ENCODE measurements around the gene ERI3.

ERI3 gene

DNA sequence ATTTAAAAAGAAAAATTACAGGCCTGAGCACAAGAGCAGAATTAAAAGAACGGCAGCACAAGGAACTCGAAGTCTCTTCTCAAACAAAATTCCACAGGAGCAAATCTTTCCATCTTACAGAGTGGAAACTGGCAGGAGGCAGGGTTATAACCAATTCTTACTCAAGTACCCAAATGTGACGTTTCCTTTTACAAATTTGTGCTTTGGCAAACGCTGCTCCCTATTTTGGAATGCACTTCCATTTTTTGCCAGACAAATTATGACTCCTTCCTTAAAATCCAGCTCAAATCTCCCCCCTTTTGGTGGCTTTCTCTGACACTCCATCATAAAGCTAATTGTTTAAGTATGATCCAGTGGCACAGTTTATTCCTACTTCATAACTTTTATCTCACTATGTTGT, 7.8 kb downstream of the ERI3 start:
- DNase-seq = no peak

DNA sequence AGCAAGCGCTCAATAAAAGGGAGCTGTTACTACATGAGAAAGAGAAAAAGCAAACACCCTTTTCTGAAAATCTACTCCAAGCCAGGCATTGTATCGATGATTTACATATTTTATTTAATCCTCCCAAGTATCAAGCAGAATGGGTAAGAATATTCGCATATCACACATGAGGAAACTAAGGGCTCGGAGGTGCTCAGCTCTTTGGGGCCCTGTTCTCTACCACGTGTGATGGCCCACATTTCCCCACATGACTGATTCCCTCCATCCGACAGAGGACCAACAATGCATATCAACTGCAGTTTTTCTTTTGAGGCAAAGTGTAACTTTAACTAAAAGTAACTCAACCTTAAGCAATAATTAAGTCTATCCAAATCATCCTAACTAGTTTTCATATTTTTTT, 8.2 kb downstream of the ERI3 start:
- DNase-seq = no peak

DNA sequence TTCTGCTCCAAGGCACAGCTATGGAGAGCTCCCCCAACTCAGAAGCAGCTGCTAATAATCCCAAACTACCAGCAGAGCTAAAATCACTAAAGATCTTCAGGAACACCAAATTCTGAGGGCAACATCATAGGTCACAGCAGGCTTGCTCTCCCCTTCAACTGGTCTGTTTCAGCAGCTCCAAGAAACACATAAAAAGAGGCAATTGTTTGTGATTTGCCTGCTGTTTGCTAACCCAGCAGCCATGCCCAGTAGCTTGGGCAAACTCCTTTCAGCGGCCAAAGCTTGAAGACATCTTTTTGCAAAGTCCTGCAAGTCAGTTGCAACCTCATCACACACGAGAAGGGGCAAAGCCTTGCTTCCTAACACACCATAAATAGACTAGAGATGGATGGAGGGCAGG, 8.9 kb downstream of the ERI3 start:
- no peak for DNase-seq

DNA sequence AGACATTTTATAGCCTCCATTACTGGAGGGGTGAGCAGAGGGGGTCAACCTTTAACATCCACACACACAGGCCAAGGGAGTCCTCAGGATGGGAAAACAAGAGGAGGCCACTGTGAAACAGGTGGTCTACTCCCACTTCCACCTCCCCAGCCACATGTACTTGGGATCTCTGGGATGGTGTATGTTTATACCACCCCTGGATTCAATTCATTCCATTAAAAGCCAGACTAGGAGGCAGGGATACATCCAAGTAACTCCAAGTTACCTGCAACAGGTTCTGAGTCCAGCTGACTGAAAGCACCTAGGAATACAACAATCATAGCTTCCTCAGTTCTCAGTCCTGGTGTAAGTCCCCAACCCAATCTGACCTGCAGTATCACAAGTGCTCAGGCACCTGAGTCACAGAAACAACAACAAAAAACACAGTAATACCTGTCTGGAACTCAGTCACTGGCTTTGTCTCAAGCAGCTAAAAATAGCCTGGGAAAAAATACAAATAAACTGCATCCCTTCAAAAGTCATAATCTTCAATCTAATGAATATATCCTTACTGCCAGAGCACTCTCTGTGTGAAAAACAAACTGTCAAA, 9.8 kb downstream of the ERI3 start:
- no peak for DNase-seq

DNA sequence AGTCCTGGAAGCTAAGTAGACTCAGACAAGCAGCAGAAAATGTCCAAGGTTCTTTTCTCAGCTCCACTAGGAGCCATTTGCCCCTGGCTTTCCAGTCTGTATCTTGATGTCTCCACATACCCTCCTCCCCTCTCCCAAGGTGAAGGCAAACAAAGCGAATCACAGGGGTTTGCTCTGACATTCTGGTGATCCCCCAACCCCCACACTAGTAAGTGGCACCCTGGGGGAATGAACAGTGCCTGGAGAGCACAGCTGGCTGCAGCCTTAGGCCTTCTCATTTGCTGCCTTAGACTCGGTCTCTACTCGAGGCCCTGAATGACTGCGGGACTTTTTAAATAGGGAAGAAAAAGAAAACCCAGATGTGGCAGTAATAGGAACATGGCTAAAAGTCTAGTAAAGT, 15.3 kb downstream of the ERI3 start:
- no peak for DNase-seq

DNA sequence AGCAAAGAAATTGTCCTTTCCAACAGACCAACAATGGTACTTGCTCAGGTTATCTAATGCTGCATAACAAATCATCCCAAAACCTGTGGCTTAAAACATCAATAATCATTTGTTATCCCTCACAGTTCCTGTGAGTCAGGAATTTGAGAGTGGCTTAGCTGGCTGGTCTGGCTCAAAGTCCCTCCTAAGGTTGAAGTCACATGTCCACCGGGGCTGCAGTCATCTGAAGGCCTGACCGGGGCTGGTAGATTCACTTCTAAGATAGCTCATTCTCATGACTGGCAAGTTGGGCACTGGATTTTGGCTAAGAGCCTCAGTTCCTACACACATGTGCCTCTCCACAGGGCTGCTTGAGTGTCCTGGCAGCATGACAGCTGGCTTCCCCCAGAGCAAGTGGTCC, 16.9 kb downstream of the ERI3 start:
- DNase-seq = no peak

DNA sequence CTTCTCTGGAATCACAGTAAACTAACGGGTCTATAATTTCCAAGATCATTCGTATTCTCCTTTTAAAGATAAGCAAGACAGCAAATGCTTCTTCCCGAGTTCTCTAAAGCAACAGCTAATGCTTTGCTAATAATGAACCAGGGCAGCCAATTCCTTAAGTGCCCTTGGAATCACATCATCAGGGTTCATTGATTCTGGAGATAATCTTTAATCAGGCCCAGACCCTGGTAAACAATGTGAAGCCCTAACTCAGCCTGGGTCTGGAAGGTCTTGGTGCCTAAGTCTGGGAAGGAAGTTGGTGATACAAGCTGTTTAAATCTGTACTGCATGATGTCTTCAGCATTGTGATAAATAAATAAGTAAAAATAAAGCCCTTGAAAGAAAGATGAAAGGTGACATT, 18.4 kb downstream of the ERI3 start:
- DNase-seq = no peak

DNA sequence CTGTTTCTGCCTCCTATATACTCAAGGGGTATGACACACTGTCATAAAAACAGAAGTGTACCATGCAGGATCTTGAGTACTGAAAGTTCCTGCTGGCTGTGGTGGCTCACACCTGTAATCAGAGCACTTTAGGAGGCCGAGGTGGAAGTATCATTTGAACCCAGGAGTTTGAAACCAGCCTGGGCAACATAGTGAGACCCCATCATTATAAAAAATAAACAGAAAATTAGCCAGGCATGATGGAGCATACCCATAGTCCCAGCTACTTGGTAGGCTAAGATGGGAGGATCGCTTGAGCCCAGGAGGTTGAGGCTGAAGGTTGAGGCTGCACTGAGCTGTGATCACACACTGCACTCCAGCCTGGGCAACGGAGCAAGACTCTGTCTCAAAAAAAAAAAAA, 20.1 kb downstream of the ERI3 start:
- DNase-seq = no peak

DNA sequence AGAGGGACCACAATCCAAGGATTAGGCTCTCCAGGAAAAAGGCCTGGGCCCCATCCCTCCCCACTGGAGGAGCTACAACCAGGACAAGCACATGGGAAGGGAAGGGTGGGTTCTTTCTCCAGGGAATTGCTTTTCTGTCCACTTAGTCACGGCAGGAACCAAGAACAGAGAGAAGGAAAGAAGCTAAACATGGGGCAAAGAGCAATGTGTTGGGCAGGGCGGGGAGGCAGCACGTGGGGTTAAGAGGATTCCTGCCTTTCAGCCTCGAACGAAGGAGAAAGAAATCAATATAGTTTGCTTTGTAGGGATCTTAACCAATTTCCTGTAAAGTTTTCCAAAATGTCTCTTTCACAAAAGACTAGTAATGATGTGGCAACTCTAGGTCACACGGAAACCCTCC, 21.7 kb downstream of the ERI3 start:
- no peak for DNase-seq

DNA sequence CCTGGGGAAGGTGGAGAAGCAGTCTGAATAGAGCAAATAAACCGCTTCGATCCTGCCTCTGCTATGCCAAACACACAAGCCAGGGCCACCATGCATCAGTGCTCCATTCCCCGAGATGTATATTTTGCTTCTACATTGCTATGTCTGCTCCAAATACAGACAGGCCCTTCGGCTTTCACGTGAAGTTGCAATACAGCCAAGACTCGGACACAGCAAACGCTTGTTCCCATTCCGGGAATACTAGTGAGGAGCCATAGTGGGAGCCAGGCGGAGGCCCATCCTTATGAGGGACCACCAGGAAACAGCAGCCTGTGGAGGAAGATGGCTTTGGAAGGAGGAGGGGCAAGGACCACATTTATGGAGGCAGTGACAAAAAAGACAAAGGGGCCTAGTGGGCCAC, 22.6 kb downstream of the ERI3 start:
- no peak for DNase-seq

DNA sequence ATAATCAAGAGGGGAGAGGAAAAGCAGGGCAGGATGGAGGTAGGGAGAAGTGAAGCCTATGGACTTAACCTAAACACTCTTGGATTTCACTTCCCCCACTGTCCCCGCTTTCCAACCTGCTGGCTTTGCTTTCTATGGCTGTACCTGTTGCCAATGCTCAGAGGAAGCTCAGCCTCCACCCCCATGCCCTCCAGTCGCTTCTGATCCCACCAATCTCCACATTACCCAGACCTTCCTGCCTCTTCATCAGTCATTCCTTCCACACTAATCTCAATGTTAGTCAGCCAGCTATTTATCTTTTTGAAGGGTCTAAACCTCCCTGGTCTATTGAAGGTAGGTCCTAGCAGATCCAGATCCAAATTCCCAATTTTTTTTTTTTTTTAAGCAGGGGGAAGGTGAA, 24.1 kb downstream of the ERI3 start:
- no peak for DNase-seq

DNA sequence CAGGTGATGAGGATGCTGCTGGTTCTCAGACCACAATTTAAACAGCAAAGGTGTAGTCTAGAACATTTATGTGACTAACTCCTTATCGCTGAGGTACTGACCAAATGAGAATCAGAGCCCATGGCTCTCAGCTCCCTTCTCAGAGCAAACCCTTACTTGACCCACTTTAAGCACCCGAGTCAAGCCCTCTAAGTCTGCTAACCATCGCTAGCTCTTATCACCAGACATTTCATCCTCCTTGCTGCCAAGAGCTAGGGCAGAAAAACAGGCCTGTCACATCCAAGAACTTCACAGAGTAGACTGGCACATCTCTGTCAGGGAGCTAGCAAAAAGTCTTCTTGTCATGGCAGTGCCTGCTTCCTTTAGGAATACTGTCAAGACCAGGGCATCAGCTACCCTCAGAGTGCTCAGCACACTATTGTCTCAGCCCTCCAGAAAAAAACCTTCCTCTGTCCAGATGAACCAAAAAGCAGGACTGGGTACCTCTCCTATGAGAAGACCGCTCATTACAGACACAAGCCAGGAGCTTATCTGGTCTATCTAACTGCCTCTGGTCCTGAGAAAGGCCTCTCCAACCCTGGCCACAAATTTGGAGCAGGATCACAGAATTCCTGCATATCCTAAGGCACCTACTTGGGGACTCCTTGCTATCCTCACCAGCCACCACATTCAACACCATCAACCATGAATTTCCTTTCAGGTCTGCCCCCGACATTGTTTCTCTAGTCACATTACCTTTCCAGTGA, 26.2 kb downstream of the ERI3 start:
- DNase-seq = no peak

DNA sequence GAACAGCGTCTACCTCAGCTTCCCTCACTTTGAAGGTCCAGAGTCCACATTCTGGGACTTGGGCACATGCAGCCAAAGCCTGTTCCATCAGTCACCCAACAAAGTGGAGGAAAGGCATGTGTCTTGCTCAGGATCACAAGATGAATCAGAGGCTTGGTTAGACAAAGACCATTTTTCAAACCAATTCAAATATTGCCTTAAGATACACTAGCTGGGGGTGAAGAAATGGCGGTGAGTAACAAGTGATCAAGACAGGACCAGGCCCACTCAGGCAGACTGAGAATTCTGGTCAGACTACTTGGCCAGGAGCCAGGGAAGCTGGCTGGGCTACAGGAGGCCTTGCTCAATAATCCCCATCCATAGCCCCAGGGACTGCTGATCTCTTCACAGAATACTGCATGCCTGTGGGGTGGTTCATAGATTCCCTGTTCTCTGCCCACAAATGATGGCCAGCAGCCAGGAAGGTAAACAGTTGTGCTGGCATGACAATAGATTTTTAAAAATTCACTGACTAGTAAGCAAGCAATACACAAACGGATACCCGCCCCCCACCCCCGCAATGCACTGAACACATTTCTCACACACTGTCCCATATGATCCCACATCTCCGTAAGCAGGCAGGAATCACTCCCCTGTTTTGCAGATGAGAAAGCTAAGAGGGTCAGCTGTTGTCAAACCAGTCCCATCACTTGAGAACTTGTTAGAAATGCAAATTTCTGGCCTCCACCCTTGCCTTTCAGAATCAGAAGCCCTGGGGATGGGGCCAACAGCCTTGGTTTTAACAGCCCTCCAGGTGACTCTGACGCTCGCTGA, 27.2 kb downstream of the ERI3 start:
- no peak for DNase-seq

DNA sequence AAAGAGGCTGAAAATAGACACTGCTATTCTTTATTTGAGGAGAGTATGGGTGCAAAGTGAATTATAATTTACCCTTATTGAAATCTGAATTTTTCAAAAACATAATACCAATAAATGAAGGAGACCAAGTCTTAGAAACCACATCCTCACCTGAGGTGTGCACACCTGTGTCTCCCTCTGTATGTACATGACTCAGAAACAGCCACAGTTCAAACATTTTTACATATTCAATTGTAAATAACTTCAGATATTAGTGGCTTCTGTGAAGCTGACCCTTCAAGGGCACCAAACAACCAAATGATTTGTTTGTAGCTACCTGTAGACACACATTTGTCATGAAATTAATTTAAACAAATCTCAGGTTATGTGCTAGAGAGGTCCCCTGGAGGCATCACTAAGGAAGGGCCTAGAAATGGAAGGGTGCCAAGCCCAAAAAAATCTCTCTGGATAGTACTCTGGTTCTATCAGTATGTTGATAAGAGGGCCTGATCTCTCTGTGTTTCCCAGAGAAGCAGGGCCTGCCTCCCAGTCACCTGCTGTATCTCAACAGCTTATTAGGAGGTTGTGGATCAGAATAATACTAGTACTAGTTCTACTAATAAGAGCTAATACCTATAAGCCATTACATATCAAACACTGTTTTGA, 28.1 kb downstream of the ERI3 start:
- no peak for DNase-seq

DNA sequence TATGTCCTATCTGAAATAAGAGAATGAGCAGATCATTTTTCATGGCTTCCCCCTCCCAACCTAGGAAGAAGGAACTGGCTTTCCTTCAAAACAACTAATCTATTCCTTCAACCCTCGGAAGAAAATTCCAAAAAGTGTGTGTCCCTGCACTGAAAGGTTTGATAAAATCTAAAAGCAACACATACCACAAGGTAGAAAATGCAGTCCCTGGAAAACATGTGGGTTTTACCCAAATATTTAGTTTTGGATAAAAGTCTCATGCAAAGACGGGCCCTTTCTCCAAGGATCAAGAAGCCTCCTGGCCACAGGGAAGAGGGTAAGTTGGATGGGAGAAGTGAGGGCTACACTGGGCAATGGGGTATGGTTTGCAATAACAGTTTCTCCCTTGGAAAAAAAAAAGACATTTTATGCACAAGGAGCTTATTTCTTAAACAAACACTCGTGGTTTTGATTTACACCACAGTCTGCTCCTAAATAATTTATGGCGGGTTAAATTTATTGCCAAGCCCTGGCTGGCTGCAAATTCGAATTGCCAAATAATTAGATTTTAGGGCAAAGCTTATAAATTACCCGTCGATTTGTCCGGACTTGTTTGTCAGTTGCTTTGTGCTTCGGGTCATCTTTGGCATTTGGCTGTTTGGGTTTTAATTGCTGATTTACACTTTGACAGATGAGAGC, 28.9 kb downstream of the ERI3 start:
- DNase-seq = no peak

DNA sequence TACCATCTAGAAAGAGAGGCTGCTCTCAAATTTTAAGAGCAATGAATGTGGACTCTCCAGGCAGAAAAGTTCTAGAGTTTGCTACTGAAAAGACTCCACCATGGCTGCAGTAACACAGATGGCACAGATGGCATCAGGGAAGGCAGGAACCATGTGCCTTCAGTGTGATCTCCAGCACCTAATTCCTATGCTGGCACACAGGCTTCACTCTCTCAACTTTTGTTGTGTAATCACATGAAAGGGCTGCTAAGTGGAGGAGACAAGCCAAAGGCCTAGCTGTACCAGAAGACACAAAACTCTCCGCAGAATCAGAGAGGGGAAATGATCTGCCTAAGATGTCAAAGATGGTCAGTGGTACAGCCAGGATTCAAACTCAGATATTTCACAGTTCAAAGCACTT, 31.1 kb downstream of the ERI3 start:
- DNase-seq = no peak

DNA sequence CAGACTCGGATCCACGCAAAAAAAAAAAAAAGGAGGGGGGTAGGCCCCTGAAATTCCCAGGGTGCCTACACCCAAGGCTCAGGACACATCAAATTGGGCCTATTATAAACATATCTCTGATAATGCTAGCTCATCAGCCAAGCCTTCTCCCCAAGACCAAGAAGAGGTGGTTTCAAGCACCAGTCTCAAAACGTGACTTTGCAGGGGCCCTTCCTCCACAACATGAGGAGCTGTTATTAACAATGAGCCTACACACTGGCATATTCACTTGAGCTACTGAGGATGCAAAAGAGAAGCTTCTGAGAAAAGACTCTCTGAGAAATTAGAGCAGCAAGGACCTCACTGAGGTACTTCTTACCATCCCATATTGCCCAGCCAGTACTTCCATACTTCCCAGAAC, 32.7 kb downstream of the ERI3 start:
- DNase-seq = no peak

DNA sequence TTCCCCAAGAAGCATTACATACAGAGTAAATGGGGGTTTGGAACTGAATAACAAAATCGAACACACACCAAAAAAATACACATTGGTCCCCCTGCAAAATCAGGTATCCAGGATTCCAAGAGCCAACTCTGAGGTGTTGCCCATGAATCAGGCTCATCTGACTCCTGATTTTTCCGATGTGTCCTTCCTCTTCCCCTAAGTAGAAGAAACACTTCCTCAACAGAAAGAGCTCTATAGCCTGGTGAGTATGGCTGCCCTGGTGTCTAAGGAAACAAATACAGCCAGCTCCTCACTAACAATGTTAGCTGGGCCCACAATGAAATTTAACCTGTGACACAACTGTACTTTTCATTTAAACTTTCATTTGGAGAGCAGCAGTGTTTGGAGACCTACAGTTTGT, 33.6 kb downstream of the ERI3 start:
- DNase-seq = no peak

DNA sequence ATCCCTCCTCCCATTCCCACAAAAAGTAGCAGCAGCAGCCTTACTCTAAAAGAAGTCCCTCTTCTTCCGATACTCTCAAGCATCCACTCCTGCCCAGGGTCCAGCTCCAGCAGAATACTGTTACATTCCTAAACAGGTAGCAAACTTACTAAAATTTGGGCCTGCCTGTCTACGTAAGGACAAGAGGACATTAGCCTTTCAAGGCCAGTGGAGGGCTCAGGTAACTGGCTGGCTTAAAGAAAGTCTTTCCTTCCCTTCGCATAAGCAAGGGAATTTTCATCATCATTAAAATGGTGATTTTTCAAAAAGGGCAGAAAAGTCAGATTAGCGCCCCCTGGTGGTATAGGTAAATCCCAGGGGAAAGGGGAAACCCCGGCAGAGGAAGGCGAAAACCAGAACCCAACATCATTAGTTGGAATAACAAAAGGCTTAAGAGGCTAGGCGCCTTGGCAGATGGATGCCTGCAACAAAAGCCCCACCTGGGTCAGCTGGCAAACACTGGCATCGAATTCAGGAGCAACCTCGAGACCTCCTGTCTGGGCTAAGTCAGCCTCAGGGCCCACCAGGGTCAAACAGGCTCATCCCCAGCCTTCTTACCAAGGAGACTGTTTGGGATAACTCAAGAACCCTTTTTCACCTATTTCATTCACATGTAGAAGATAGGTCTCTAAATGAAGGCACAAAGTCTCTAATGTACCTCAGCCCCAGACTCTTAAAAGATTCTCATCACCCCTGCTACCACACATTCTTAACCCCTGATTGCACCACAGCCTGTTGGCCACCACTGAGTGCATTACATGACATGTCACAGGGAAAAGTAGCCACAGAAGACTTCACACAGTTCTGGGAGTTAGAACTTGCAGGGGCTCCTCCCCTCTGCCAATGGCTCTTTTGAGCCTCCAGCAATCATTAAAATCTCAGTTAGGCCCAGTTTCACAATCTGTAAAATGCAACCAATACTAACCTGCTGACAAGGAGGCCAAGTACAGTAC, 36.7 kb downstream of the ERI3 start:
- peak; percentile 1 for DNase-seq

DNA sequence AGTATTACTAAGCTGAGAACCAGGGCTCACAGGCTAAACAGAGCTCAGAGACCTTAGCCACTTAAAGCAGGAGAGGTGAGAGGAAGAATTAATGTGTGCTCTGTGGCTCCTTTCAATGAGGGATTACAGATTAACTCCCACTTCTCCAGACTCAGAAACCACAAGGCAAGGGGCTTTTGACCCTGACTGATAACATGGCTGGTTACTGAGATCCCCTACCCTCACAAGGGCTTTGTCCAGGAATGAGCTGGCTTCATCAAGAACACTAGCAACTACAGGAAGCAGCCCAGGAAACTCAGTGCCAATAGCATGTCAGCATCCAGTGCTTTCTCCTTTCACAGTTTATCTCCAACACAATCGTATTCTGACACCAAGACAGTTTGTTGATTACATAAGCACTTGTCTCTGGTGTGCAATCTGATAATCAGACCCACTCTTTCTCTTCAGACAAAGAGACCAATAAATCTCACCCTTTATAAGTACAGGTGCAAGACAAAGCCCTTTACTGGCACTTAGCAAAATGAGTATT, 38.8 kb downstream of the ERI3 start:
- no peak for DNase-seq

DNA sequence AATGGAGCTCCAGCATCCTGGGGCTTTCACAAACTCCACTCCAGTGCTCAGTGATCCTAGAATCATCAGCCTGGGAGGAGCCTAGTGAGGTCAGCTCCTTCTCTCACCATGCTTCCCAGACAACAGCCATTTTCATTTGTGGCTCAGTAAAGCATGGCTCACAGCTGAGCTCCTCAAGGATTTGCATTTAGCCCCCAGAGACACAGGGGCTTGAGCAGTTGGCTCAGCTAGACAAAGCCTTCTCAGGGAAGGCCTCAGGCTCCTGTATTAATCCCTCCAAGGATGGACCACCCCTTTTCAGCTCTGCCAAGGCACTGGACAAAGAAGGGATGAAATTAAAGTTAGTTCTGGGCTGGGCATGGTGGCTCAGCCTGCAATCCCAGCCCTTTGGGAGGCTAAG, 39.5 kb downstream of the ERI3 start:
- DNase-seq = no peak

DNA sequence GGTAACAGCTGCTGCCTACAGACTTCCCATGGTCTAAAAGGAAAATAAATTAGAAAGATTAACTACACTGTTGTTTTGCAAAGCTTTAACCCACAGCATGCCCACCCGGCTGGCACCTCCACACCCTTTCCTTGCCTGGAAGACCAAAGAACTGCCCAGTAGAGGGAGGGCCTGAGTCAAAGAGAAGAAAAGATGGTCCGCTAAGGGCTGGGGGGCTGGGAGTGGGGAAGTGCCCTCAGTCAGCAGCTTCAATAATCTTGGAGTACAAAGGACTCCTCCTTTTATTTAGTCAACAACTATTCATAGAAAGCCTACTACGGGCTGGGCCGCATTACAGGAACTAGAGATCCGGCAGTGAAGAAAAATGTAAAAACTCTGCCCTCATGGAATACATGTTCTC, 40.6 kb downstream of the ERI3 start:
- DNase-seq = no peak

Data from activated effector memory CD4-positive, alpha-beta T cell treated with Interleukin-2 at 50 U/mL for 16 hours (primary cell).